H1 (cell line): ENCODE results near the gene LRIG2. TPM values are rescaled to one million over a fixed set of nuclear protein-coding genes. Genes with fewer than 3 reads are reported as not detected.

Experiments
- CTCF ChIA-PET: fragments of 300-600 bp; sonication (Branson Sonifier 250); formaldehyde crosslinking; loops from one replicate; lab custom pipeline; 2021; ENCODE audit not compliant: partially characterized antibody; lab: Charles Lee
- POLR2A ChIA-PET: fragments of 300-600 bp; sonication (Branson Sonifier 250); formaldehyde crosslinking; loops from one replicate; lab custom pipeline; 2021; ENCODE audit warnings: inconsistent platforms; ENCODE audit not compliant: partially characterized antibody; lab: Charles Lee
- DNase-seq, 2 experiments: peaks; one replicate each; pipeline versions ENCODE4 v3.0.0 to v3.0.0-alpha.2; 2010 to 2022; ENCODE audit warnings: low spot score in 2 of 2, low read depth in 1 of 2, mixed read lengths in 1 of 2
- FAIRE-seq: peaks from 2 replicates; lab custom pipeline; 2011; peaks lifted over from hg19 to GRCh38; lab: Jason Lieb, UNC
- H2AFZ ChIP-seq: 2 replicates; pipeline ENCODE4 v1.8.1; 2012; ENCODE audit warnings: low read length, inconsistent platforms
- H2AK5ac ChIP-seq: 2 replicates; pipeline ENCODE4 v1.6.1; 2013; ENCODE audit warnings: low read depth, low read length
- H2BK120ac ChIP-seq: replicated peaks from 2 replicates; pipeline ENCODE3; 2013; ENCODE audit warnings: low read depth, low read length, inconsistent platforms
- H2BK12ac ChIP-seq: 2 replicates; pipeline ENCODE4 v1.6.1; 2013; ENCODE audit warnings: low read depth, low read length
- H2BK15ac ChIP-seq: 2 replicates; pipeline ENCODE4 v1.6.1; 2013; ENCODE audit warnings: low read length
- H2BK20ac ChIP-seq: 2 replicates; pipeline ENCODE4 v1.6.1; 2013; ENCODE audit warnings: low read length
- H2BK5ac ChIP-seq: 2 replicates; pipeline ENCODE4 v1.6.1; 2013; ENCODE audit warnings: low read depth, low read length
- H3K14ac ChIP-seq: 2 replicates; pipeline ENCODE4 v1.6.1; 2013; ENCODE audit warnings: inconsistent platforms; ENCODE audit not compliant: insufficient read length
- H3K18ac ChIP-seq: 2 replicates; pipeline ENCODE4 v1.6.1; 2013; ENCODE audit warnings: low read length; ENCODE audit errors: extremely low read depth
- H3K23ac ChIP-seq: 2 replicates; pipeline ENCODE4 v1.6.1; 2013; ENCODE audit warnings: inconsistent platforms; ENCODE audit not compliant: insufficient read length
- H3K23me2 ChIP-seq: 2 replicates; pipeline ENCODE4 v1.6.1; 2013; ENCODE audit warnings: low read depth, low read length
- H3K27ac ChIP-seq: 2 replicates; pipeline ENCODE4 v1.6.1; 2011; ENCODE audit warnings: low read depth, low read length, inconsistent platforms
- H3K27me3 ChIP-seq, 4 experiments: replicated peaks in 1 of 4; 1 replicate in 1 of 4; 2 replicates in 3 of 4; pipeline versions ENCODE4 v1.6.1 to v1.8.1; 2011 to 2013; ENCODE audit warnings: low read length in 3 of 4, mild to moderate bottlenecking in 3 of 4, inconsistent platforms in 2 of 4, mixed read lengths in 2 of 4, moderate library complexity in 1 of 4; ENCODE audit not compliant: control insufficient read depth in 3 of 4, insufficient read depth in 3 of 4; ENCODE audit errors: extremely low read depth in 1 of 4
- H3K36me3 ChIP-seq, 4 experiments: 2 replicates each; pipeline versions ENCODE4 v1.6.1 to v1.8.1; 2011 to 2013; ENCODE audit warnings: mild to moderate bottlenecking in 4 of 4, low read length in 3 of 4, moderate library complexity in 2 of 4, control low read depth in 1 of 4, inconsistent platforms in 1 of 4; ENCODE audit not compliant: insufficient read depth in 4 of 4, control insufficient read depth in 2 of 4
- H3K4ac ChIP-seq: replicated peaks from 2 replicates; pipeline ENCODE3; 2013; ENCODE audit warnings: low read length, low read depth, mixed read lengths, inconsistent platforms; ENCODE audit not compliant: insufficient read length
- H3K4me1 ChIP-seq, 4 experiments: replicated peaks in 1 of 4; 1 replicate in 1 of 4; 2 replicates in 3 of 4; pipeline versions ENCODE4 v1.6.1 to v1.8.1; 2011 to 2013; ENCODE audit warnings: low read length in 3 of 4, inconsistent platforms in 2 of 4, mixed read lengths in 1 of 4; ENCODE audit not compliant: insufficient read depth in 4 of 4, control insufficient read depth in 3 of 4
- H3K4me2 ChIP-seq, 2 experiments: 2 replicates each; pipeline versions ENCODE4 v1.6.1 to v1.8.1; 2011 to 2013; ENCODE audit warnings: low read depth in 2 of 2, low read length in 2 of 2, control low read depth in 1 of 2, inconsistent platforms in 1 of 2, mild to moderate bottlenecking in 1 of 2; ENCODE audit not compliant: insufficient read depth in 1 of 2
- H3K4me3 ChIP-seq, 4 experiments: fragments of 200-600, 300-600 bp in 1 of 4; sonication (generic), shearing (Covaris generic), sonication (Bioruptor Twin) in 1 of 4; 2 replicates each; pipeline versions ENCODE4 v1.5.1 to v1.8.1; 2011 to 2016; ENCODE audit warnings: low read length in 4 of 4, low read depth in 3 of 4, control low read depth in 2 of 4, inconsistent platforms in 2 of 4, mild to moderate bottlenecking in 2 of 4, mixed read lengths in 1 of 4, moderate library complexity in 1 of 4; ENCODE audit not compliant: insufficient read depth in 2 of 4; ENCODE audit errors: extremely low read depth in 1 of 4
- H3K56ac ChIP-seq: replicated peaks from 2 replicates; pipeline ENCODE3; 2013; ENCODE audit warnings: low read depth, mild to moderate bottlenecking, mixed read lengths, low read length, inconsistent platforms; ENCODE audit not compliant: insufficient read length
- H3K79me1 ChIP-seq: 2 replicates; pipeline ENCODE4 v1.6.1; 2013; ENCODE audit warnings: low read depth, low read length, control low read depth
- H3K79me2 ChIP-seq, 2 experiments: 2 replicates each; pipeline versions ENCODE4 v1.6.1 to v1.8.1; 2012 to 2013; ENCODE audit warnings: low read length in 2 of 2, mild to moderate bottlenecking in 2 of 2, inconsistent platforms in 1 of 2; ENCODE audit not compliant: insufficient read depth in 2 of 2, control insufficient read depth in 1 of 2
- H3K9ac ChIP-seq, 4 experiments: replicated peaks in 1 of 4; 1 replicate in 1 of 4; 2 replicates in 3 of 4; pipeline versions ENCODE4 v1.6.1 to v1.8.1; 2011 to 2013; ENCODE audit warnings: low read depth in 3 of 4, low read length in 3 of 4, control low read depth in 2 of 4, mild to moderate bottlenecking in 2 of 4, moderate library complexity in 2 of 4, inconsistent platforms in 1 of 4; ENCODE audit errors: extremely low read depth in 1 of 4
- H3K9me3 ChIP-seq, 2 experiments: 2 replicates each; pipeline versions ENCODE4 v1.6.1 to v1.8.1; 2012 to 2013; ENCODE audit warnings: mild to moderate bottlenecking in 2 of 2, moderate library complexity in 2 of 2, control low read depth in 1 of 2, inconsistent platforms in 1 of 2, low read depth in 1 of 2, low read length in 1 of 2, mixed read lengths in 1 of 2; ENCODE audit not compliant: insufficient read depth in 2 of 2
- H4K20me1 ChIP-seq, 2 experiments: replicated peaks in 1 of 2; 2 replicates each; pipeline versions ENCODE3 to v1.8.1; 2011 to 2013; ENCODE audit warnings: inconsistent platforms in 2 of 2, low read length in 2 of 2, mild to moderate bottlenecking in 1 of 2; ENCODE audit not compliant: insufficient read depth in 2 of 2, control insufficient read depth in 1 of 2
- H4K5ac ChIP-seq: 2 replicates; pipeline ENCODE4 v1.6.1; 2013; ENCODE audit warnings: low read length, low read depth, mixed read lengths, inconsistent platforms; ENCODE audit not compliant: insufficient read length
- H4K8ac ChIP-seq: 2 replicates; pipeline ENCODE4 v1.8.0; 2013; ENCODE audit warnings: mild to moderate bottlenecking, moderate library complexity, low read length, inconsistent platforms; ENCODE audit not compliant: insufficient read depth; ENCODE audit errors: extremely low read depth
- H4K91ac ChIP-seq: replicated peaks from 2 replicates; pipeline ENCODE3; 2013; ENCODE audit warnings: low read length, mixed read lengths, inconsistent platforms; ENCODE audit not compliant: insufficient read length
- CBX8 ChIP-seq: fragments of 300-800, 300-1000 bp; sonication (generic); IDR thresholded peaks from 2 replicates; pipeline ENCODE4 v1.7.1; 2016; ENCODE audit warnings: low read depth, low read length, borderline replicate concordance
- HDAC2 ChIP-seq, 2 experiments: fragments of 300-600 bp in 1 of 2; sonication (generic) in 1 of 2; IDR thresholded peaks; 2 replicates each; pipeline ENCODE4 v1.6.1; 2011 to 2012; ENCODE audit warnings: low read depth in 2 of 2, low read length in 2 of 2, mild to moderate bottlenecking in 2 of 2, moderate library complexity in 2 of 2, borderline replicate concordance in 1 of 2, inconsistent platforms in 1 of 2
- MAFK ChIP-seq: IDR thresholded peaks from 2 replicates; pipeline ENCODE4 v1.6.1; 2012; ENCODE audit warnings: low read depth, mild to moderate bottlenecking, improper control_type of control experiment, low read length
- PHF8 ChIP-seq: fragments of 200-600 bp; sonication (generic); conservative IDR thresholded peaks from 2 replicates; pipeline ENCODE4 v1.7.1; 2012; ENCODE audit warnings: low read depth, mild to moderate bottlenecking, inconsistent platforms, low read length, moderate library complexity
- POLR2A ChIP-seq, 2 experiments: IDR thresholded peaks; 1 replicate in 1 of 2; 2 replicates in 1 of 2; pipeline ENCODE4 v1.6.1; 2011; ENCODE audit warnings: low read depth in 2 of 2, low read length in 2 of 2, mild to moderate bottlenecking in 2 of 2; ENCODE audit errors: control extremely low read depth in 1 of 2
- POLR2AphosphoS5 ChIP-seq: IDR thresholded peaks from 2 replicates; pipeline ENCODE4 v1.6.1; 2011; ENCODE audit warnings: low read depth, low read length
- SAP30 ChIP-seq: fragments of 300-600 bp; sonication (generic); IDR thresholded peaks from 2 replicates; pipeline ENCODE4 v1.7.1; 2012; ENCODE audit warnings: low read length, moderate library complexity, mild to moderate bottlenecking, inconsistent platforms; ENCODE audit not compliant: insufficient read depth, insufficient replicate concordance
- SP4 ChIP-seq: IDR thresholded peaks from 2 replicates; pipeline ENCODE4 v1.6.1; 2012; ENCODE audit warnings: low read length, inconsistent platforms
- TAF7 ChIP-seq: optimal IDR thresholded peaks from 2 replicates; pipeline ENCODE3; 2011; ENCODE audit warnings: low read depth, mild to moderate bottlenecking, inconsistent platforms, low read length, moderate library complexity, borderline replicate concordance
- TBP ChIP-seq: IDR thresholded peaks from 2 replicates; pipeline ENCODE4 v1.6.1; 2011; ENCODE audit warnings: low read depth, low read length, improper control_type of control experiment
- polyA plus RNA-seq, 7 experiments: library from polyadenylated mRNA; depleted of rRNA in 3 of 7; stranded (reverse) in 5 of 7; unstranded in 2 of 7; fragments of >200 nt in 5 of 7; fragments of 200-250 nt in 2 of 7; gene quantifications; 1 replicate in 5 of 7; 2 replicates in 1 of 7; 4 replicates in 1 of 7; pipeline versions ENCODE4 v1.2.1 to v1.2.3, GENCODE V29; 2011 to 2013; ENCODE audit warnings: missing spikeins in 2 of 7, mixed read lengths in 2 of 7
- total RNA-seq: library from RNA; stranded (reverse); fragmentation: NEBNext Ultra II Directional; extraction: Animal tissue kit (Norgen Biotek cat#: 25700); gene quantifications from 2 replicates; pipeline ENCODE4 v1.2.1, GENCODE V29; 2021
- TF ChIP-seq, protein P1 (sequence below): IDR thresholded peaks from 2 replicates; pipeline ENCODE4 v1.6.1; 2011; ENCODE audit warnings: low read length, improper control_type of control experiment

Gene LRIG2
- total and polyA plus RNA-seq, 2 of the 8 experiments (the other 6 are each of a cell fraction or from before 2014, with no cell fraction given), result 16.2 to 20.9 TPM

DNA sequence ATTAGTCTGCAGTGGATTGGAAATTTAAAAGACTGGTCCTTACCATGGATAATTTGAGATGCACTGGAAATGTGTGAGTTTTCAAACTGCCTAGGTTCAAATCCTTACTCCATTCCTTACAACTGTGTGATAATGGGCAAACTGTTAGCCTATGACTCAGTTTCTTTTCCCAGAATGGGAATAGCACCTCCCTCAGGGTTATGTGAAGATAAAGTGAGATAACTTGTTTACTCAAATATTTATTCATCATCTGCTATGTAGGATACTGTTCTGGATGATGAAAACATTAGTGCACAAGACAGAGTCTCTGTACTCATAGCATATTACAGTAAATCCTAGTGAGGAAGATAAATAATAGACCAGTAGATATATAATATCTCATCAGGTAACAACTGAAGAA lies 28.6 kb downstream of the LRIG2 start:
- no peak for FAIRE-seq
- POLR2A ChIA-PET, result no interaction called here
- H3K36me3 ChIP-seq, result peaks cover 24 to 87% (median 70%) of the 10 kb centered on the region in 4 experiments

More for the DNA sequence above, 28.6 kb downstream of the LRIG2 start:
- H4K8ac ChIP-seq, result no peak overlapping the region
- H3K27me3 ChIP-seq, result peaks cover 0 to 1% (median 0%) of the 10 kb centered on the region in 4 experiments; a peak in 1 of 7 replicates
- DNase-seq, result no peak
- no peak overlapping the region for H3K14ac ChIP-seq
- no peak overlapping the region for H2BK20ac ChIP-seq
- no peaks in the 10 kb centered on the region for H3K4me1 ChIP-seq
- H3K4me3 ChIP-seq, result no peak overlapping the region
- TF ChIP-seq SAP30 (no peak), HDAC2 (IDR thresholded peaks at IDR 0.05; ENCODE audit: borderline replicate concordance in 1 of 2, low read depth in 2 of 2, low read length in 2 of 2) (no peak), POLR2AphosphoS5 (no peak), MAFK (no peak), POLR2A (IDR thresholded peaks at IDR 0.05; ENCODE audit: control extremely low read depth in 1 of 2, low read depth in 2 of 2, low read length in 2 of 2) (no peak), TAF7 (no peak), TBP (no peak), CBX8 (no peak), SP4 (no peak), PHF8 (no peak)
- TF ChIP-seq, protein P1, sequence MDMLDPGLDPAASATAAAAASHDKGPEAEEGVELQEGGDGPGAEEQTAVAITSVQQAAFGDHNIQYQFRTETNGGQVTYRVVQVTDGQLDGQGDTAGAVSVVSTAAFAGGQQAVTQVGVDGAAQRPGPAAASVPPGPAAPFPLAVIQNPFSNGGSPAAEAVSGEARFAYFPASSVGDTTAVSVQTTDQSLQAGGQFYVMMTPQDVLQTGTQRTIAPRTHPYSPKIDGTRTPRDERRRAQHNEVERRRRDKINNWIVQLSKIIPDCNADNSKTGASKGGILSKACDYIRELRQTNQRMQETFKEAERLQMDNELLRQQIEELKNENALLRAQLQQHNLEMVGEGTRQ, result no peak
- no peak overlapping the region for H2BK12ac ChIP-seq
- no peaks in the 10 kb centered on the region for H3K23me2 ChIP-seq
- H3K79me1 ChIP-seq, result no peaks in the 10 kb centered on the region
- CTCF ChIA-PET, result no interaction called here
- H4K5ac ChIP-seq, result no peak overlapping the region
- peaks cover 1 to 2% of the 10 kb centered on the region in 2 experiments for H4K20me1 ChIP-seq
- no peak overlapping the region for H3K18ac ChIP-seq
- H3K4me2 ChIP-seq, result no peak overlapping the region
- no peak overlapping the region for H3K9ac ChIP-seq
- no peak overlapping the region for H4K91ac ChIP-seq
- H3K9me3 ChIP-seq, result no peaks in the 10 kb centered on the region
- H3K4ac ChIP-seq, result no peak overlapping the region
- H2BK120ac ChIP-seq, result no peak overlapping the region
- H3K23ac ChIP-seq, result no peak overlapping the region
- no peaks in the 10 kb centered on the region for H3K79me2 ChIP-seq
- H3K56ac ChIP-seq, result no peak overlapping the region
- no peak overlapping the region for H2BK15ac ChIP-seq
- no peak overlapping the region for H2AFZ ChIP-seq
- no peak overlapping the region for H2AK5ac ChIP-seq
- H2BK5ac ChIP-seq, result no peak overlapping the region
- no peak overlapping the region for H3K27ac ChIP-seq
